Thoracic aorta (tissue), 2 donors: ENCODE data around the gene ARL6IP5. TPM values are rescaled to one million over a fixed set of nuclear protein-coding genes. Genes with fewer than 3 reads are reported as not detected.

Source experiments
- ATAC-seq: fragments of 150-250 bp; one replicate; pipeline ENCODE4 v1.8.0; 2017; ENCODE audit warnings: low read depth; ENCODE audit not compliant: insufficient number of reproducible peaks, low FRiP score
- DNase-seq: peaks from one replicate; pipeline ENCODE4 v3.0.0-alpha.2; 2020; ENCODE audit warnings: low spot score
- H3K27ac ChIP-seq, 2 donors: fragments of 200-600 bp; sonication (generic); 1 replicate in 1 of 2; 2 replicates in 1 of 2; pipeline ENCODE4 v1.5.1; 2016; ENCODE audit warnings: mild to moderate bottlenecking in 2 of 2, moderate library complexity in 2 of 2
- H3K27me3 ChIP-seq: fragments of 200-600 bp; sonication (generic); replicated peaks from 2 replicates; pipeline ENCODE4 v1.6.0; 2016; ENCODE audit warnings: mild to moderate bottlenecking; ENCODE audit not compliant: insufficient read depth
- H3K36me3 ChIP-seq: fragments of 200-600 bp; sonication (generic); one replicate; pipeline ENCODE4 v1.5.1; 2016
- H3K4me1 ChIP-seq, 2 donors: fragments of 200-600 bp; sonication (generic); 1 replicate in 1 of 2; 2 replicates in 1 of 2; pipeline versions ENCODE4 v1.5.1 to v1.6.0; 2016; ENCODE audit warnings: low read depth in 2 of 2, mild to moderate bottlenecking in 1 of 2; ENCODE audit not compliant: control insufficient read depth in 1 of 2
- H3K4me3 ChIP-seq: fragments of 200-600 bp; sonication (generic); 2 replicates; pipeline ENCODE4 v1.5.1; 2016; ENCODE audit warnings: mild to moderate bottlenecking
- H3K9me3 ChIP-seq: fragments of 200-600 bp; sonication (generic); 2 replicates; pipeline ENCODE4 v1.5.1; 2016
- CTCF ChIP-seq: fragments of 200-600 bp; sonication (generic); IDR thresholded peaks from one replicate; pipeline ENCODE4 v1.5.1; 2019; ENCODE audit warnings: antibody characterized with exemption
- total RNA-seq, 2 donors: library from RNA; depleted of rRNA; stranded (reverse); fragments of >200 nt; gene quantifications; one replicate each; pipeline versions ENCODE4 v1.1.0 to v1.2.3, GENCODE V29; 2016

Gene ARL6IP5
- total RNA-seq, 2 donors from 2014 or later, result 195 to 269 TPM

DNA sequence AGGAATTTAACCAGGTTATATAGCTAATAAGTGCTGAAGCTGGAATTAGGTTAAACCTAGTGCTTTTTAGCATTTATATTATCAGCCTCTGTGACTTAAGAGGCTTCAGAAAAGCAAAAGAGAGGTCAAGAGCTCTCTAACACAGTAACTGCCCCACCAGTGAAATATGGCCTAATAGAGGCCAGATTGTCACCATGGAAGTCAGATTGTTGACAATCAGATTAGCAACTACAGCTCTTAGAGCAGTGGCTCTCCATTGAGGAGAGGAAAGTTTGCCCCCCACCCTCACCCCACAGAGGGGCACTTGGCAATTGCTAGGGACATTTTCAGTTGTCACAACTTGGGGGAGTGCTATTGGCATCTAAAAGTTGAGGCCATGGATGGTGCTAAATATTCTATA is 61.0 kb downstream of the ARL6IP5 start:
- Histone ChIP-seq H3K27ac (no peak overlapping the region), H3K27me3 (no peaks in the 10 kb centered on the region), H3K4me1 (no peaks in the 10 kb centered on the region), H3K36me3 (no peaks in the 10 kb centered on the region), H3K9me3 (no peaks in the 10 kb centered on the region), H3K4me3 (no peak overlapping the region)
- no peak for ATAC-seq
- TF ChIP-seq CTCF, result no peak
- no peak for DNase-seq

GRCh38 chr3:69149586-69149985 is 64.8 kb downstream of the ARL6IP5 start:
- Histone ChIP-seq H3K9me3 (no peaks in the 10 kb centered on the region), H3K27ac (no peak overlapping the region), H3K4me1 (no peaks in the 10 kb centered on the region), H3K4me3 (no peak overlapping the region), H3K36me3 (no peaks in the 10 kb centered on the region), H3K27me3 (no peaks in the 10 kb centered on the region)
- ATAC-seq, result no peak
- no peak for TF ChIP-seq CTCF
- no peak for DNase-seq

Other genes starting within 250 kb of the ARL6IP5 start
- gene TAFA4, start 152.4 kb upstream of the ARL6IP5 start, total RNA-seq, result not detected
- 100 to 1,000 TPM; 148 to 183 TPM for gene EOGT, start 71.3 kb upstream of the ARL6IP5 start, total RNA-seq
- 10 to 100 TPM; 34.7 to 49.2 TPM for gene TMF1, start 32.6 kb upstream of the ARL6IP5 start, total RNA-seq
- gene UBA3, start 4.6 kb upstream of the ARL6IP5 start, total RNA-seq, result 10 to 100 TPM; 36.1 to 69.4 TPM
- not detected for gene LMOD3, start 37.7 kb downstream of the ARL6IP5 start, total RNA-seq